Endothelial cell (in vitro differentiated cells): ENCODE measurements around the gene NINJ1. TPM values are rescaled to one million over a fixed set of nuclear protein-coding genes. Genes with fewer than 3 reads are reported as not detected.

Experiments
- DNase-seq: peaks from one replicate; pipeline ENCODE4 v3.0.0; 2021; ENCODE audit warnings: low spot score
- H3K27ac Mint-ChIP-seq: one replicate; pipeline ENCODE4 v1.8.0; 2021; ENCODE audit warnings: mixed read lengths, inconsistent platforms; ENCODE audit not compliant: unreplicated experiment
- H3K27me3 Mint-ChIP-seq: one replicate; pipeline ENCODE4 v1.8.0; 2021; ENCODE audit warnings: mild to moderate bottlenecking, moderate library complexity, mixed read lengths, inconsistent platforms; ENCODE audit not compliant: unreplicated experiment
- H3K36me3 Mint-ChIP-seq: one replicate; pipeline ENCODE4 v1.8.0; 2021; ENCODE audit warnings: mild to moderate bottlenecking, low read depth, mixed read lengths, inconsistent platforms; ENCODE audit not compliant: unreplicated experiment
- H3K4me1 Mint-ChIP-seq: one replicate; pipeline ENCODE4 v1.8.0; 2021; ENCODE audit warnings: mild to moderate bottlenecking, mixed read lengths, inconsistent platforms; ENCODE audit not compliant: unreplicated experiment
- H3K4me3 Mint-ChIP-seq: one replicate; pipeline ENCODE4 v1.8.0; 2021; ENCODE audit warnings: mild to moderate bottlenecking, mixed read lengths, inconsistent platforms; ENCODE audit not compliant: unreplicated experiment
- H3K9me3 Mint-ChIP-seq: one replicate; pipeline ENCODE4 v1.8.0; 2021; ENCODE audit warnings: mixed read lengths, inconsistent platforms; ENCODE audit not compliant: unreplicated experiment
- CTCF ChIP-seq: fragments of 200-600 bp; sonication (generic); IDR thresholded peaks from one replicate; pipeline ENCODE4 v1.5.0; 2021; ENCODE audit warnings: antibody characterized with exemption; ENCODE audit not compliant: unreplicated experiment
- total RNA-seq: library from RNA; stranded (reverse); fragmentation: NEBNext Ultra II Directional; extraction: Animal tissue kit (Norgen Biotek cat#: 25700); gene quantifications from one replicate; pipeline ENCODE4 v1.2.1, GENCODE V29; 2021; ENCODE audit not compliant: unreplicated experiment

The NINJ1 gene
- total RNA-seq, 1 donor from 2014 or later: 34.2 TPM

- H3K4me3 Mint-ChIP-seq: no peak overlapping the region
- peaks cover 12% of the 10 kb centered on the region for H3K27me3 Mint-ChIP-seq
- no peaks in the 10 kb centered on the region for H3K4me1 Mint-ChIP-seq
- H3K27ac Mint-ChIP-seq: no peak overlapping the region
- no peak for DNase-seq
- TF ChIP-seq CTCF: no peak
- no peaks in the 10 kb centered on the region for H3K9me3 Mint-ChIP-seq
- peaks cover 4% of the 10 kb centered on the region for H3K36me3 Mint-ChIP-seq
These were observed 46.9 kb upstream of the NINJ1 start for GRCh38 chr9:93180938-93181337.

GRCh38 chr9:93178851-93179786, 45.1 kb upstream of the NINJ1 start:
- no peaks in the 10 kb centered on the region for H3K9me3 Mint-ChIP-seq
- peaks cover 11% of the 10 kb centered on the region for H3K27me3 Mint-ChIP-seq
- peaks cover 4% of the 10 kb centered on the region for H3K36me3 Mint-ChIP-seq
- no peak for TF ChIP-seq CTCF
- H3K27ac Mint-ChIP-seq: no peak overlapping the region
- H3K4me3 Mint-ChIP-seq: no peak overlapping the region
- DNase-seq: no peak
- no peaks in the 10 kb centered on the region for H3K4me1 Mint-ChIP-seq

GRCh38 chr9:93177676-93178075, 43.6 kb upstream of the NINJ1 start:
- TF ChIP-seq CTCF: no peak
- Mint-ChIP-seq H3K4me1 (no peaks in the 10 kb centered on the region), H3K27me3 (peaks cover 8% of the 10 kb centered on the region), H3K36me3 (peaks cover 4% of the 10 kb centered on the region), H3K27ac (no peak overlapping the region), H3K9me3 (no peaks in the 10 kb centered on the region), H3K4me3 (no peak overlapping the region)
- DNase-seq: no peak

- H3K9me3 Mint-ChIP-seq: no peaks in the 10 kb centered on the region
These were observed 40.9 kb upstream of the NINJ1 start for GRCh38 chr9:93174976-93175375.

More at GRCh38 chr9:93174976-93175375, 40.9 kb upstream of the NINJ1 start:
- H3K36me3 Mint-ChIP-seq: no peaks in the 10 kb centered on the region
- H3K27ac Mint-ChIP-seq: no peak overlapping the region
- no peaks in the 10 kb centered on the region for H3K4me1 Mint-ChIP-seq
- H3K27me3 Mint-ChIP-seq: peaks cover 3% of the 10 kb centered on the region
- no peak for TF ChIP-seq CTCF
- H3K4me3 Mint-ChIP-seq: no peak overlapping the region
- no peak for DNase-seq
